ENCODE data around the gene GTF2H4. TPM values are rescaled to one million over a fixed set of nuclear protein-coding genes. Genes with fewer than 3 reads are reported as not detected.

GTF2H4 gene
- total RNA-seq, 2 experiments from 2014 or later, result 30.5 to 48.7 TPM

- Histone ChIP-seq H3K27ac (ENCODE audit: low read depth, low read length, poor library complexity, severe bottlenecking) (no peak overlapping the region), H2AFZ (ENCODE audit: low read length) (no peak overlapping the region), H3K4me3 (ENCODE audit: low read depth, low read length, poor library complexity, severe bottlenecking) (no peak overlapping the region), H3K9me2 (ENCODE audit: insufficient read depth, low read length) (no peaks in the 10 kb centered on the region), H3K4me1 (ENCODE audit: insufficient read depth, low read length, poor library complexity, severe bottlenecking) (no peaks in the 10 kb centered on the region), H4K20me1 (ENCODE audit: insufficient read depth, low read length) (no peaks in the 10 kb centered on the region), H3K36me3 (ENCODE audit: insufficient read depth, low read length) (no peaks in the 10 kb centered on the region), H3K4me2 (ENCODE audit: low read length) (no peak overlapping the region), H3K79me2 (ENCODE audit: insufficient read depth, low read depth, low read length) (no peaks in the 10 kb centered on the region), H3K9me3 (ENCODE audit: low read length) (no peaks in the 10 kb centered on the region)
- TF ChIP-seq EZH2phosphoT487 (IDR thresholded peaks at IDR 0.05; ENCODE audit: borderline replicate concordance, low read depth, low read length), result no peak
- TF ChIP-seq CTCF (conservative IDR thresholded peaks at IDR 0.05; ENCODE audit: low read length), result no peak
- intact Hi-C loops (cut with micrococcal nuclease; ENCODE audit: unreplicated experiment), result no loop called here
- ChIA-PET CTCF (ENCODE audit: unreplicated experiment) (no interaction called here), POLR2A (interaction anchor here (0.5 kb wide), 1 partner anchor 76 kb away, joined by 3 read pairs; no protein-coding TSS in a partner anchor)
- BruUV-seq (replicated peaks), result no TSS peak
- DNase-seq (ENCODE audit: low spot score), result no peak
Observed at GRCh38 chr6:30947231-30947630, 39.2 kb downstream of the GTF2H4 start.

GRCh38 chr6:30948811-30949210, 40.8 kb downstream of the GTF2H4 start:
- Histone ChIP-seq H3K79me2 (ENCODE audit: insufficient read depth, low read depth, low read length) (no peaks in the 10 kb centered on the region), H3K36me3 (ENCODE audit: insufficient read depth, low read length) (no peaks in the 10 kb centered on the region), H3K9me2 (ENCODE audit: insufficient read depth, low read length) (no peaks in the 10 kb centered on the region), H4K20me1 (ENCODE audit: insufficient read depth, low read length) (no peaks in the 10 kb centered on the region), H3K4me3 (ENCODE audit: low read depth, low read length, poor library complexity, severe bottlenecking) (no peak overlapping the region), H3K9me3 (ENCODE audit: low read length) (no peaks in the 10 kb centered on the region), H3K27ac (ENCODE audit: low read depth, low read length, poor library complexity, severe bottlenecking) (no peak overlapping the region), H3K4me2 (ENCODE audit: low read length) (no peak overlapping the region), H3K4me1 (ENCODE audit: insufficient read depth, low read length, poor library complexity, severe bottlenecking) (no peaks in the 10 kb centered on the region), H2AFZ (ENCODE audit: low read length) (no peak overlapping the region)
- intact Hi-C loops (cut with micrococcal nuclease; ENCODE audit: unreplicated experiment), result no loop called here
- DNase-seq (ENCODE audit: low spot score), result no peak
- CTCF ChIA-PET (ENCODE audit: unreplicated experiment), result no interaction called here
- TF ChIP-seq CTCF (conservative IDR thresholded peaks at IDR 0.05; ENCODE audit: low read length) (no peak), EZH2phosphoT487 (IDR thresholded peaks at IDR 0.05; ENCODE audit: borderline replicate concordance, low read depth, low read length) (no peak)
- POLR2A ChIA-PET, result no interaction called here
- no TSS peak for BruUV-seq (replicated peaks)

- no peak overlapping the region for H2AFZ ChIP-seq (ENCODE audit: low read length)
- no peaks in the 10 kb centered on the region for H3K9me3 ChIP-seq (ENCODE audit: low read length)
- H3K79me2 ChIP-seq (ENCODE audit: insufficient read depth, low read depth, low read length), result no peaks in the 10 kb centered on the region
- TF ChIP-seq EZH2phosphoT487 (IDR thresholded peaks at IDR 0.05; ENCODE audit: borderline replicate concordance, low read depth, low read length), result no peak
- no peak for TF ChIP-seq CTCF (conservative IDR thresholded peaks at IDR 0.05; ENCODE audit: low read length)
- intact Hi-C loops (cut with micrococcal nuclease; ENCODE audit: unreplicated experiment), result no loop called here
- H4K20me1 ChIP-seq (ENCODE audit: insufficient read depth, low read length), result no peaks in the 10 kb centered on the region
- no peaks in the 10 kb centered on the region for H3K9me2 ChIP-seq (ENCODE audit: insufficient read depth, low read length)
- no peaks in the 10 kb centered on the region for H3K36me3 ChIP-seq (ENCODE audit: insufficient read depth, low read length)
- no TSS peak for BruUV-seq (replicated peaks)
- ChIA-PET CTCF (ENCODE audit: unreplicated experiment) (no interaction called here), POLR2A (no interaction called here)
- no peak overlapping the region for H3K27ac ChIP-seq (ENCODE audit: low read depth, low read length, poor library complexity, severe bottlenecking)
- no peak overlapping the region for H3K4me2 ChIP-seq (ENCODE audit: low read length)
- H3K4me1 ChIP-seq (ENCODE audit: insufficient read depth, low read length, poor library complexity, severe bottlenecking), result no peaks in the 10 kb centered on the region
- no peak for DNase-seq (ENCODE audit: low spot score)
- no peak overlapping the region for H3K4me3 ChIP-seq (ENCODE audit: low read depth, low read length, poor library complexity, severe bottlenecking)
Observed at GRCh38 chr6:30951907-30952469, 44.0 kb downstream of the GTF2H4 start.
